ENCODE measurements around the gene TSPAN5.

DNA sequence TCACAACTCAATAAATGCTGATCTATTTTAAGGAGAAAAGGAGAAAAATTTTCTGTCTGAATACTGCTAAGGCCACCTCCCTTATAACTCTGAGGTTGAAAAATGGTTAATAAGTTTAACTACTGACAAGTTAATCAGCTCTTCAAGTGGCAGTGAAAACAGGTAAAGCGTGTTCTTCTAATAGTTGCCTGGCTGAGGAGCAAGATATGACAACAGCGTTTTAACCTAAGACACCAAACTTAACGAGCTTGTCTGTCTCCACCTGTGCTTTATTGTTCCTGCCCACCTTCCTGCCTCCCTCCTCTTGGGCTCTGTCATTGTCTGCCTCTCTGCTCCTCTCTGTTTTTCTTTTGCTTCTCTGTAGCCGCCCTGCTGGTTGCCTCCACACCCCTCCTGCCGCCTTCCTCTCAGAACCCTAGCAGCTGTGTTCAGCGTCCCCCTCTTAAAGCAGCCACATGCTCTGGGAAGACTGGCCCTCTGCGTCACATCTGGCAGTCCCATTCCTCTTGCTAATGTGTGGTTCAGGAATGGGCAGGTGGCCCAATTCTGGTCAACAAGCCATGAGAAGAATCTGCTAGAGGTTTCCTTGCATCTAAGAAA lies 4.3 kb upstream of the TSPAN5 start:
- TF ChIP-seq CTCF (IDR thresholded peaks at IDR 0.05 in 8 of 11, conservative IDR thresholded peaks at IDR 0.05 in 3 of 11) (no peak), POLR2A (IDR thresholded peaks at IDR 0.05) (no peak)
